Measurements from ENCODE around the gene NXPH3.

The NXPH3 gene

DNA sequence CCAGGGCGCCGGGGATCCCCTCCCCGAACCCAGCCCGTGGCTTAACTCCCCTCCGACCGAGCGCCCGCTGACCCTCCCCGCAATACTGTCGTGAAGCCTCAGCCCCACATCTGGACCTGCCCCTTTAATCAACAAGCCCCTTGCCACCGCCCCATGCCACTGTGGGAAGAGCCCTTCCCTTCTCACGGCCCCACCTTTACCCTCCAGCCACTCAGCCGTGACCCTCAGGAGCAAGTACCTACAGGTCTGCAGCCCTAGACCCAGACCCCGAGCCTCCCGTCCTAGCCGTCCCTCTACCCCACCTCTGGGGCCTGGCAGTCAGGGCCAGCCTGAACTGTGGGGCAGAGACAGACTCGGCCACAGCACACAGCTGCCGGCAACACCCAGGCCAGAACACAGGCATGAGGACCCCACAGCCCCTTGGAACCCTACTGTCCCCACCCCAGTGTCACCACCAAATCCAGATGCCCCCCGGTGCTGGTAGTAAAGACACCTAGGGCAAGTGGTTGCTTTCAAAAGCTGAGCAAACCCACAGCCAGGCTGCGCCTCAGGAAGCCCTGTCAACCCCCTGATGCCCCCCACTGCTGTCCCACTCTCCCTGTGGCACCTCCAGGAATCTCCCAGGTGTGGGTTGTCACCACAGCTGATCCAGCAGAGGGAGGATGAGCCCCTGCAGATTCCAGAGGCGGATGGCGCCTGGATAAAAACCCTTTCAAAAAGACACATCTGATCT, 1.4 kb downstream of the NXPH3 start:
- no peaks in the 10 kb centered on the region for H3K36me3 Mint-ChIP-seq (ENCODE audit: low read depth)

DNA sequence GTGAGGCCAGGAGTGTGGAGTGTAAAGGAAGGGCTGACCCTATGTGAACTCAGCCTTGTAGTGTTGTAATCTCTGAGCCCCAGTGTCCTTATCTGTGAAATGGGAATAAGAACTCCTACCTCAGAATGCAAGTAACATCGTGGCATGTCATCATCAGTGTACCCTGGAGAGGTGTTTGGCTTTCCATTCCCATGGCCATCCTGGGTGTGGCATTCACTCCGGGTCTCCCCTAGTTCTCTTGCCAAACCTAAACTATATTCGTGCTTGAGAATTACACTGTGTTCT, 1.9 kb downstream of the NXPH3 start:
- Mint-ChIP-seq H3K27ac (no peak overlapping the region), H3K9me3 (no peaks in the 10 kb centered on the region), H3K27me3 (ENCODE audit: low read depth) (peaks cover 47% of the 10 kb centered on the region), H3K36me3 (ENCODE audit: low read depth) (no peaks in the 10 kb centered on the region), H3K4me1 (no peaks in the 10 kb centered on the region), H3K4me3 (peak overlapping the region; percentile 83 to 89 (median 86))
- TF ChIP-seq, protein P1, sequence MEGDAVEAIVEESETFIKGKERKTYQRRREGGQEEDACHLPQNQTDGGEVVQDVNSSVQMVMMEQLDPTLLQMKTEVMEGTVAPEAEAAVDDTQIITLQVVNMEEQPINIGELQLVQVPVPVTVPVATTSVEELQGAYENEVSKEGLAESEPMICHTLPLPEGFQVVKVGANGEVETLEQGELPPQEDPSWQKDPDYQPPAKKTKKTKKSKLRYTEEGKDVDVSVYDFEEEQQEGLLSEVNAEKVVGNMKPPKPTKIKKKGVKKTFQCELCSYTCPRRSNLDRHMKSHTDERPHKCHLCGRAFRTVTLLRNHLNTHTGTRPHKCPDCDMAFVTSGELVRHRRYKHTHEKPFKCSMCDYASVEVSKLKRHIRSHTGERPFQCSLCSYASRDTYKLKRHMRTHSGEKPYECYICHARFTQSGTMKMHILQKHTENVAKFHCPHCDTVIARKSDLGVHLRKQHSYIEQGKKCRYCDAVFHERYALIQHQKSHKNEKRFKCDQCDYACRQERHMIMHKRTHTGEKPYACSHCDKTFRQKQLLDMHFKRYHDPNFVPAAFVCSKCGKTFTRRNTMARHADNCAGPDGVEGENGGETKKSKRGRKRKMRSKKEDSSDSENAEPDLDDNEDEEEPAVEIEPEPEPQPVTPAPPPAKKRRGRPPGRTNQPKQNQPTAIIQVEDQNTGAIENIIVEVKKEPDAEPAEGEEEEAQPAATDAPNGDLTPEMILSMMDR (IDR thresholded peaks at IDR 0.05; ENCODE audit: unreplicated experiment in 3 of 3), result no peak

More for the DNA sequence above, 1.4 kb downstream of the NXPH3 start:
- Mint-ChIP-seq H3K27ac (no peak overlapping the region), H3K4me3 (peak overlapping the region; percentile 83 to 89 (median 86)), H3K27me3 (ENCODE audit: low read depth) (peaks cover 52% of the 10 kb centered on the region), H3K4me1 (no peaks in the 10 kb centered on the region), H3K9me3 (no peaks in the 10 kb centered on the region)
- TF ChIP-seq, protein P1 (IDR thresholded peaks at IDR 0.05; ENCODE audit: unreplicated experiment in 3 of 3), result no peak

DNA sequence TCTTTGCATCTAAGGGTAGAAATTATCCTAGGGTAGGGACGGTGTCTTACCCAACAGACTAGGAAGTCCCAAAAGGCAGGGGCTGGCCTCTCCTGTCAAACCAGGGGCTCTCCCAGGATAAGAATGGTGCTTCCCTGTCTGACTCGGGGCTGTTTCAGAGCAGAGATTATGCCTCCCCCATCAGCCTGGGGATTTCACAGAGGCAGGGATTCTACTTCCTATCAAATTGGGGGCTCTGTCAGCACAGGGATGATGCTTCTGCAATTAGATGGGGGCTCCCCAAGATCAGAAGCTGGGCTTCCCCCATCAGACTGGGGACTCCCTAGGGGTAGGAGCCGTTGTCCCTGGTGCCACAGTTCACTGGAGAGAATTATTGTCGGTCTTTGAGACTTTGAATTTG, 2.3 kb downstream of the NXPH3 start:
- Mint-ChIP-seq H3K27ac (no peak overlapping the region), H3K9me3 (no peaks in the 10 kb centered on the region), H3K27me3 (ENCODE audit: low read depth) (peaks cover 44% of the 10 kb centered on the region), H3K4me3 (peak overlapping the region; percentile 83 to 89 (median 86)), H3K36me3 (ENCODE audit: low read depth) (no peaks in the 10 kb centered on the region), H3K4me1 (no peaks in the 10 kb centered on the region)
- TF ChIP-seq, protein P1 (IDR thresholded peaks at IDR 0.05; ENCODE audit: unreplicated experiment in 3 of 3), result no peak

DNA sequence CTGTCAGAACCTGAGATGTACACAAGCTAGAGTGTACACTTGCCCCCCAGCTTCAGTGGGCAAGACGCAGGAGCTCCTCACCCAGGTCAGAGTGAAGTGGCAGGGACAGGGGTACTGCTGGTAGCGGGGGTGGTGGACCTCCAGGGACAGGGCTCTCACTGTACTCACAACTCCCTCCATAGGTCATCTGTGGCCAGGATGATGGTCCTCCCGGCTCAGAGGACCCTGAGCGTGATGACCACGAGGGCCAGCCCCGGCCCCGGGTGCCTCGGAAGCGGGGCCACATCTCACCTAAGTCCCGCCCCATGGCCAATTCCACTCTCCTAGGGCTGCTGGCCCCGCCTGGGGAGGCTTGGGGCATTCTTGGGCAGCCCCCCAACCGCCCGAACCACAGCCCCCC, 2.7 kb downstream of the NXPH3 start:
- Mint-ChIP-seq H3K36me3 (ENCODE audit: low read depth) (no peaks in the 10 kb centered on the region), H3K4me1 (no peaks in the 10 kb centered on the region), H3K27me3 (ENCODE audit: low read depth) (peaks cover 41% of the 10 kb centered on the region), H3K9me3 (no peaks in the 10 kb centered on the region), H3K4me3 (no peak overlapping the region), H3K27ac (no peak overlapping the region)
- TF ChIP-seq, protein P1 (IDR thresholded peaks at IDR 0.05; ENCODE audit: unreplicated experiment in 3 of 3), result no peak

DNA sequence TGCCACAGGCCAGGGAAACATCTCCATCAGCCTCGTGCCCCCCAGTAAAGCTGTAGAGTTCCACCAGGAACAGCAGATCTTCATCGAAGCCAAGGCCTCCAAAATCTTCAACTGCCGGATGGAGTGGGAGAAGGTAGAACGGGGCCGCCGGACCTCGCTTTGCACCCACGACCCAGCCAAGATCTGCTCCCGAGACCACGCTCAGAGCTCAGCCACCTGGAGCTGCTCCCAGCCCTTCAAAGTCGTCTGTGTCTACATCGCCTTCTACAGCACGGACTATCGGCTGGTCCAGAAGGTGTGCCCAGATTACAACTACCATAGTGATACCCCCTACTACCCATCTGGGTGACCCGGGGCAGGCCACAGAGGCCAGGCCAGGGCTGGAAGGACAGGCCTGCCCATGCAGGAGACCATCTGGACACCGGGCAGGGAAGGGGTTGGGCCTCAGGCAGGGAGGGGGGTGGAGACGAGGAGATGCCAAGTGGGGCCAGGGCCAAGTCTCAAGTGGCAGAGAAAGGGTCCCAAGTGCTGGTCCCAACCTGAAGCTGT, 3.4 kb downstream of the NXPH3 start:
- H3K4me1 Mint-ChIP-seq, result no peaks in the 10 kb centered on the region
- no peaks in the 10 kb centered on the region for H3K9me3 Mint-ChIP-seq
- TF ChIP-seq, protein P1 (IDR thresholded peaks at IDR 0.05; ENCODE audit: unreplicated experiment in 3 of 3), result no peak
- peaks cover 39% of the 10 kb centered on the region for H3K27me3 Mint-ChIP-seq (ENCODE audit: low read depth)
- no peaks in the 10 kb centered on the region for H3K36me3 Mint-ChIP-seq (ENCODE audit: low read depth)
- no peak overlapping the region for H3K27ac Mint-ChIP-seq
- H3K4me3 Mint-ChIP-seq, result peak overlapping the region in 2 of 3 experiments; percentile 32 to 41

DNA sequence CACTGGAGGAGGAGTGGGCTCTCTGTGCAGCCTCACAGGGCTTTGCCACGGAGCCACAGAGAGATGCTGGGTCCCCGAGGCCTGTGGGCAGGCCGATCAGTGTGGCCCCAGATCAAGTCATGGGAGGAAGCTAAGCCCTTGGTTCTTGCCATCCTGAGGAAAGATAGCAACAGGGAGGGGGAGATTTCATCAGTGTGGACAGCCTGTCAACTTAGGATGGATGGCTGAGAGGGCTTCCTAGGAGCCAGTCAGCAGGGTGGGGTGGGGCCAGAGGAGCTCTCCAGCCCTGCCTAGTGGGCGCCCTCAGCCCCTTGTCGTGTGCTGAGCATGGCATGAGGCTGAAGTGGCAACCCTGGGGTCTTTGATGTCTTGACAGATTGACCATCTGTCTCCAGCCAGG, 3.9 kb downstream of the NXPH3 start:
- Mint-ChIP-seq H3K4me3 (peak overlapping the region in 1 of 3 experiments; percentile 43), H3K36me3 (ENCODE audit: low read depth) (no peaks in the 10 kb centered on the region), H3K4me1 (no peaks in the 10 kb centered on the region), H3K27me3 (ENCODE audit: low read depth) (peaks cover 34% of the 10 kb centered on the region), H3K27ac (no peak overlapping the region), H3K9me3 (no peaks in the 10 kb centered on the region)
- TF ChIP-seq, protein P1 (IDR thresholded peaks at IDR 0.05; ENCODE audit: unreplicated experiment in 3 of 3), result no peak

Data from nephron (organoid).